ENCODE data around the gene ZNF579. TPM values are rescaled to one million over a fixed set of nuclear protein-coding genes. Genes with fewer than 3 reads are reported as not detected.

Gene ZNF579
- total RNA-seq, 1 donor from 2014 or later = 12.7 TPM

DNA sequence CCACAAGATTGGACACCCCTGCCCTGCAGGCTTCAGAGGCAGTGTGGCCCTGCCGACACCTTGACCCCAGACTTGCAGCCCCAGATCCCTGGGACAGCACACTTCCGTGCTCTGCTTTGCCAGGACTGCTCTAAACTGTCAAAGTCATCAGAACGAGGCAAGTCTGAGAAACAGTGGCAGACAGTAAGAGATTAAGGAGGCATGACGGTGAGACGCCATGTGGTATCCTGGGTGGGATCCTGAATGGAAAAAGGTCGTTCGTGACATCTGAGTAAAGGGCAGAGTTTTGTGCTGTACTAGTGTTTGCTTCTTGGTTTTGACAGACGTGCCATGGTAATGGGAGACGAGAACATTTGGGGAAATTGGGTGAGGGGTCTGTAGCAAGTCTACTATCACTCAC lies 13.8 kb downstream of the ZNF579 start:
- TF ChIP-seq, protein P1, sequence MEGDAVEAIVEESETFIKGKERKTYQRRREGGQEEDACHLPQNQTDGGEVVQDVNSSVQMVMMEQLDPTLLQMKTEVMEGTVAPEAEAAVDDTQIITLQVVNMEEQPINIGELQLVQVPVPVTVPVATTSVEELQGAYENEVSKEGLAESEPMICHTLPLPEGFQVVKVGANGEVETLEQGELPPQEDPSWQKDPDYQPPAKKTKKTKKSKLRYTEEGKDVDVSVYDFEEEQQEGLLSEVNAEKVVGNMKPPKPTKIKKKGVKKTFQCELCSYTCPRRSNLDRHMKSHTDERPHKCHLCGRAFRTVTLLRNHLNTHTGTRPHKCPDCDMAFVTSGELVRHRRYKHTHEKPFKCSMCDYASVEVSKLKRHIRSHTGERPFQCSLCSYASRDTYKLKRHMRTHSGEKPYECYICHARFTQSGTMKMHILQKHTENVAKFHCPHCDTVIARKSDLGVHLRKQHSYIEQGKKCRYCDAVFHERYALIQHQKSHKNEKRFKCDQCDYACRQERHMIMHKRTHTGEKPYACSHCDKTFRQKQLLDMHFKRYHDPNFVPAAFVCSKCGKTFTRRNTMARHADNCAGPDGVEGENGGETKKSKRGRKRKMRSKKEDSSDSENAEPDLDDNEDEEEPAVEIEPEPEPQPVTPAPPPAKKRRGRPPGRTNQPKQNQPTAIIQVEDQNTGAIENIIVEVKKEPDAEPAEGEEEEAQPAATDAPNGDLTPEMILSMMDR (IDR thresholded peaks at IDR 0.05) = no peak
- Histone ChIP-seq H3K4me1 (no peaks in the 10 kb centered on the region), H3K27me3 (ENCODE audit: low read depth) (peaks cover 10% of the 10 kb centered on the region), H3K4me3 (no peak overlapping the region), H3K9me3 (no peaks in the 10 kb centered on the region), H3K27ac (no peak overlapping the region), H3K36me3 (no peaks in the 10 kb centered on the region)
- intact Hi-C loops (cut with DNase I) = no loop called here
- no peak for DNase-seq
- ATAC-seq = no peak

DNA sequence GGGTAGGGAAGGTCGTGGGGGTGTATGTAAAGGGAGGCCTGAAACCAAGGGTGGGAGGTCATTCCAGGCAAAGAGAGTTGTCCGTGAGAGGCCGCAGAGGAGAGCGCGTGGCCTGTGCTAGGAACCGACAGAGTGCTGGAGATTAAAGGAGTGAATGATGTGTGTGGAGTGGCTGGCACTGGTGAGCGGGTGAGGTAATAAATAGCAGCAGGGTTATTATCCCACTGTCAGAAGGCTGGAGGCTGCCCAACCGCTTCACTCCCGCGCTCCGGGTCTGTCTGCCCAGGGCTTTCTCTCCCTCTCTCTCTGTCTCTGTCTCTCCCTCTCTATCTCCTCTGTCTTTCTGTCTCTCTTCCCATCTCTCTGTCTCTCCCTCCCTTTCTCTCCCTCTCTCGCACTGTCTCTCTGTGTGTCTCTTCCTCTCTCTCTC lies 17.4 kb downstream of the ZNF579 start:
- H3K4me3 ChIP-seq = no peak overlapping the region
- H3K36me3 ChIP-seq = no peaks in the 10 kb centered on the region
- ATAC-seq (peak; percentile 62 to 91), DNase-seq (no peak)
- intact Hi-C loops (cut with DNase I) = no loop called here
- TF ChIP-seq, protein P1 (IDR thresholded peaks at IDR 0.05) = no peak
- H3K27me3 ChIP-seq (ENCODE audit: low read depth) = peaks cover 10% of the 10 kb centered on the region
- H3K4me1 ChIP-seq = no peaks in the 10 kb centered on the region
- no peaks in the 10 kb centered on the region for H3K9me3 ChIP-seq
- H3K27ac ChIP-seq = no peak overlapping the region

DNA sequence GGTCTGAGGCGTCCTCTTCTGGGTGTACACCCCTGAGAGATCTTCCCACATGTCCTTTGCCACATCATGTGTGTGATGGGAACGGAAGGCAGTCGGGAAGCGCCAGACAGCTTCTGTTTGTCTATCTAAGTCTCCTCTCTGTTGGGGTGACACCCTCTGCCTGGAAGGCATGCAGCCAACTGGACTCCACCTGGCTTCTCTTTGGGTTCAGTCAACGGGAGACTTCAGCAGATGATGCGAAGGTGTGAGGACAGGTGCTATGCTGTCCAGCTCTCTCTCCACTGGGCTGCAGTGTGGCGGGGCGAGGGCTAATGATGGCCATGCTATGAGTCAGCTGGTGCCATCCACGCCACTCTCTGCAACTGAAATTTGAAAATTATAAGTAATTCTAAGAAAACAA lies 21.0 kb downstream of the ZNF579 start:
- peaks cover 5% of the 10 kb centered on the region for H3K27me3 ChIP-seq (ENCODE audit: low read depth)
- no peaks in the 10 kb centered on the region for H3K36me3 ChIP-seq
- H3K4me1 ChIP-seq = no peaks in the 10 kb centered on the region
- DNase-seq (no peak), ATAC-seq (no peak)
- TF ChIP-seq, protein P1 (IDR thresholded peaks at IDR 0.05) = no peak
- no peak overlapping the region for H3K4me3 ChIP-seq
- H3K27ac ChIP-seq = no peak overlapping the region
- H3K9me3 ChIP-seq = no peaks in the 10 kb centered on the region
- intact Hi-C loops (cut with DNase I) = no loop called here

DNA sequence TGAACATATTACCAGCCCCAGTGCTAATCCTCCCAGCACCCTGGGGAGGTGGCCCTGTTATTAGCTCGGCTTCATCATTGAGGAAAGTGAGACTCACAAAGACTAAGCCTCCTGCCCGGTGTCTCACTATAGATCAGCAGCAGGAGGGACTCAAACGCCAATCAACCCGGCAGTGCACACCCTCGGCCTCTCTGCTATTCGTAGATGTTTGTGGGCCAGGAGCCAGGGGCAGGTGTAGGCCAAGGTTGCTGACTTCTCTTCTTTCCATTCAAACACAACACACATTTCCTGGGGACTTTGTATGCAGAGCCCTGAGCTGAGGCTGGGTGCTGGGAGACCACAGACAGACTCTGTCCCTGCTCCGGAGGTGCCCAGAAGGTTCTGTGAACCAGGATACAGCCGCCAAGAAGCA lies 25.9 kb downstream of the ZNF579 start:
- no peak for DNase-seq
- Histone ChIP-seq H3K36me3 (no peaks in the 10 kb centered on the region), H3K27ac (no peak overlapping the region), H3K9me3 (no peaks in the 10 kb centered on the region), H3K4me3 (no peak overlapping the region), H3K4me1 (peaks cover 5% of the 10 kb centered on the region), H3K27me3 (ENCODE audit: low read depth) (peaks cover 5% of the 10 kb centered on the region)
- no peak for ATAC-seq
- TF ChIP-seq, protein P1 (IDR thresholded peaks at IDR 0.05) = no peak
- intact Hi-C loops (cut with DNase I) = no loop called here

DNA sequence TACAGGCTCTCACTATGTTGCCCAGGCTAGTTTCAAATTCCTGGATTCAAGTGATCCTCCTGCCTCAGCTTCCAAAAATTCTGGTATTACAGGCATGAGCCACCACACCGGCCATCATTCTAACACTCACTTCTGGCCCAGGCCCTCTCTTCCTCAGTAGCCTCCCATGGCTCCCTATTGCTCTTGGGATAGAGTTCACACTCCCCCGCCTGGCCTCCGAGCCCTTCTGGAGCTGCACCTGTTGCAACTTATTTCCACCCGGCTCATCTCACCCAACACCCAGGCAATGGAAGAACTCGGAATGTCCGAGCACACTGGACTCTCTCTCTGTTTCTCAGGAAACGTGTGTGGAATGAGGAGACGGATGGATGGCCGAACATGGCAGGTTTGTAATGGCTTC lies 26.3 kb downstream of the ZNF579 start:
- no peaks in the 10 kb centered on the region for H3K9me3 ChIP-seq
- H3K4me1 ChIP-seq = peaks cover 9% of the 10 kb centered on the region
- no peak overlapping the region for H3K27ac ChIP-seq
- no peak for DNase-seq
- H3K27me3 ChIP-seq (ENCODE audit: low read depth) = peaks cover 7% of the 10 kb centered on the region
- TF ChIP-seq, protein P1 (IDR thresholded peaks at IDR 0.05) = no peak
- no peak overlapping the region for H3K4me3 ChIP-seq
- no peaks in the 10 kb centered on the region for H3K36me3 ChIP-seq
- no peak for ATAC-seq
- intact Hi-C loops (cut with DNase I) = no loop called here
